Measurements from ENCODE around the gene LZIC.
"Not testable (repeated sequence)": the region's sequence is repeated elsewhere in the genome, so short reads cannot be mapped to it uniquely, and the experiment has no call there.

Gene LZIC

GRCh38 chr1:9942939-9943788 is at the start of gene LZIC, which contains the start of gene NMNAT1:
LZIC (minus strand) TSS chr1:9943391; CDS start chr1:9936619, 6,772 bp downstream.
NMNAT1 (plus strand) TSS chr1:9943475; CDS start chr1:9972074, 28,599 bp downstream.
- DNase-seq, result peak; percentile 52 to 94 (median 89)

GRCh38 chr1:9992910-9993309 is 49.7 kb upstream of the LZIC start:
- DNase-seq, result no peak

- DNase-seq, result no peak
Measured at GRCh38 chr1:9990944-9991343, 47.8 kb upstream of the LZIC start.

GRCh38 chr1:9989773-9990172 is 46.6 kb upstream of the LZIC start:
- DNase-seq, result no peak

GRCh38 chr1:9985001-9985400 is 41.8 kb upstream of the LZIC start:
- no peak for DNase-seq

- peak in 7 of 58 donors; percentile 11 to 42 (median 19) for DNase-seq
Measured at GRCh38 chr1:9984253-9984652, 41.1 kb upstream of the LZIC start.

GRCh38 chr1:9960706-9961562 is 17.7 kb upstream of the LZIC start:
- no peak for DNase-seq

GRCh38 chr1:9960011-9960410 is 16.8 kb upstream of the LZIC start:
- no peak for DNase-seq

- DNase-seq, result no peak
Measured at GRCh38 chr1:9957726-9958125, 14.5 kb upstream of the LZIC start.

- no peak for DNase-seq
Measured at GRCh38 chr1:9946315-9946714, 3.1 kb upstream of the LZIC start.

- DNase-seq, result peak in 5 of 58 donors; percentile 1 to 30 (median 9)
Measured at GRCh38 chr1:9942399-9942938, 722 bp downstream of the LZIC start.

- DNase-seq, result peak in 36 of 58 donors; percentile 3 to 85 (median 46)
Measured at GRCh38 chr1:9929431-9930385, 13.5 kb downstream of the LZIC start.

GRCh38 chr1:9927259-9927658 is 15.9 kb downstream of the LZIC start:
- no peak for DNase-seq

GRCh38 chr1:9922342-9922741 is 20.8 kb downstream of the LZIC start:
- no peak for DNase-seq

- no peak for DNase-seq
Measured at GRCh38 chr1:9920606-9921005, 22.6 kb downstream of the LZIC start.

- DNase-seq, result no peak
Measured at GRCh38 chr1:9917901-9918300, 25.3 kb downstream of the LZIC start.

GRCh38 chr1:9917495-9917894 is 25.7 kb downstream of the LZIC start:
- DNase-seq, result not testable (repeated sequence)

GRCh38 chr1:9916452-9916851 is 26.7 kb downstream of the LZIC start:
- no peak for DNase-seq

GRCh38 chr1:9914610-9914937 is 28.6 kb downstream of the LZIC start:
- peak in 1 of 58 donors; percentile 16 for DNase-seq

GRCh38 chr1:9912264-9912936 is 30.8 kb downstream of the LZIC start:
- DNase-seq, result no peak

Measured in anterior cingulate cortex (tissue), 58 donors.